IMR-90 (cell line): ENCODE results near the gene MBTD1. TPM values are rescaled to one million over a fixed set of nuclear protein-coding genes. Genes with fewer than 3 reads are reported as not detected.

Experiments used
- ATAC-seq: fragments of 200-7000 bp; cut with Tn5 transposase; 2 replicates; pipeline ENCODE4 v1.9.1; 2020; ENCODE audit warnings: low read depth, mild to moderate bottlenecking, moderate library complexity
- BruUV-seq: library from RNA; stranded (reverse); fragments of 400-500 nt; replicated peaks from 2 replicates; lab custom pipeline; 2021; lab: Mats Ljungman, UMichigan
- CTCF ChIA-PET: fragments of 300-600 bp; formaldehyde crosslinking; extraction: SDS; loops from one replicate; lab custom pipeline; 2021; ENCODE audit warnings: antibody characterized with exemption; lab: Yijun Ruan, JAX
- POLR2A ChIA-PET: fragments of 300-600 bp; sonication (Branson Sonifier 250); formaldehyde crosslinking; loops from one replicate; lab custom pipeline; 2022; ENCODE audit warnings: antibody characterized with exemption; ENCODE audit not compliant: unreplicated experiment; lab: Charles Lee
- DNase-seq: peaks from one replicate; pipeline ENCODE4 v3.0.0; 2013
- H2AFZ ChIP-seq: replicated peaks from 2 replicates; pipeline ENCODE3; 2013; ENCODE audit warnings: low read length, mild to moderate bottlenecking; ENCODE audit not compliant: poor library complexity
- H2AK5ac ChIP-seq: 2 replicates; pipeline ENCODE4 v1.6.1; 2013; ENCODE audit warnings: low read depth, low read length, inconsistent platforms
- H2AK9ac ChIP-seq: replicated peaks from 2 replicates; pipeline ENCODE3; 2013; ENCODE audit warnings: mild to moderate bottlenecking, low read depth, low read length, moderate library complexity; ENCODE audit not compliant: poor library complexity
- H2BK120ac ChIP-seq: 2 replicates; pipeline ENCODE4 v1.6.1; 2013; ENCODE audit warnings: low read depth, low read length, inconsistent platforms
- H2BK15ac ChIP-seq: 3 replicates; pipeline ENCODE4 v1.6.1; 2013; ENCODE audit warnings: low read depth, low read length, inconsistent platforms
- H2BK20ac ChIP-seq: 2 replicates; pipeline ENCODE4 v1.6.1; 2013; ENCODE audit warnings: low read depth, mild to moderate bottlenecking, inconsistent platforms, low read length, moderate library complexity
- H2BK5ac ChIP-seq: 2 replicates; pipeline ENCODE4 v1.6.1; 2013; ENCODE audit warnings: mild to moderate bottlenecking, low read depth, low read length, inconsistent platforms; ENCODE audit not compliant: poor library complexity, severe bottlenecking
- H3K14ac ChIP-seq: replicated peaks from 2 replicates; pipeline ENCODE4 v1.6.1; 2013; ENCODE audit warnings: low read depth, low read length, inconsistent platforms
- H3K18ac ChIP-seq: 2 replicates; pipeline ENCODE4 v1.6.1; 2013; ENCODE audit warnings: low read depth, low read length, control low read depth
- H3K23ac ChIP-seq: 2 replicates; pipeline ENCODE4 v1.6.1; 2013; ENCODE audit warnings: low read depth, low read length, inconsistent platforms
- H3K27ac ChIP-seq: 2 replicates; pipeline ENCODE4 v1.5.1; 2013; ENCODE audit warnings: mild to moderate bottlenecking, control low read depth, low read length; ENCODE audit not compliant: insufficient read depth
- H3K27me3 ChIP-seq: 2 replicates; pipeline ENCODE4 v1.6.1; 2013; ENCODE audit warnings: low read length; ENCODE audit not compliant: control insufficient read depth, insufficient read depth
- H3K36me3 ChIP-seq: 2 replicates; pipeline ENCODE4 v1.6.1; 2013; ENCODE audit warnings: low read length, mixed read lengths; ENCODE audit not compliant: control insufficient read depth, insufficient read depth
- H3K4ac ChIP-seq: 2 replicates; pipeline ENCODE4 v1.6.1; 2013; ENCODE audit warnings: low read depth, low read length, inconsistent platforms
- H3K4me1 ChIP-seq: 2 replicates; pipeline ENCODE4 v1.6.1; 2013; ENCODE audit warnings: low read length, mixed read lengths; ENCODE audit not compliant: control insufficient read depth, insufficient read depth
- H3K4me2 ChIP-seq: 2 replicates; pipeline ENCODE4 v1.6.1; 2013; ENCODE audit warnings: low read depth, mild to moderate bottlenecking, control low read depth, low read length, moderate library complexity
- H3K4me3 ChIP-seq: 2 replicates; pipeline ENCODE4 v1.5.1; 2013; ENCODE audit warnings: low read depth, mild to moderate bottlenecking, control low read depth, low read length, moderate library complexity; ENCODE audit not compliant: insufficient read depth
- H3K56ac ChIP-seq: 2 replicates; pipeline ENCODE4 v1.6.1; 2013; ENCODE audit warnings: low read length, inconsistent platforms; ENCODE audit not compliant: insufficient read depth; ENCODE audit errors: extremely low read depth
- H3K79me1 ChIP-seq, 2 experiments: 2 replicates each; pipeline ENCODE4 v1.6.1; 2013; ENCODE audit warnings: low read length in 2 of 2, inconsistent platforms in 1 of 2, low read depth in 1 of 2
- H3K9ac ChIP-seq: 2 replicates; pipeline ENCODE4 v1.6.1; 2013; ENCODE audit warnings: low read depth, low read length, control low read depth
- H3K9me1 ChIP-seq: 2 replicates; pipeline ENCODE4 v1.6.1; 2013; ENCODE audit warnings: low read length, inconsistent platforms; ENCODE audit not compliant: insufficient read depth
- H3K9me3 ChIP-seq: 2 replicates; pipeline ENCODE4 v1.6.1; 2013; ENCODE audit warnings: low read length; ENCODE audit not compliant: control insufficient read depth, insufficient read depth
- H4K20me1 ChIP-seq: 2 replicates; pipeline ENCODE4 v1.6.1; 2013; ENCODE audit warnings: low read length, inconsistent platforms; ENCODE audit not compliant: insufficient read depth
- H4K5ac ChIP-seq: 2 replicates; pipeline ENCODE4 v1.6.1; 2013; ENCODE audit warnings: mild to moderate bottlenecking, low read depth, low read length, control low read depth
- H4K8ac ChIP-seq, 2 experiments: 2 replicates each; pipeline ENCODE4 v1.6.1; 2013; ENCODE audit warnings: low read depth in 2 of 2, low read length in 2 of 2, control low read depth in 1 of 2, inconsistent platforms in 1 of 2
- H4K91ac ChIP-seq: 2 replicates; pipeline ENCODE4 v1.6.1; 2013; ENCODE audit warnings: low read depth, low read length, inconsistent platforms; ENCODE audit not compliant: insufficient read depth
- BHLHE40 ChIP-seq: fragments of 150-350 bp; IDR thresholded peaks from 2 replicates; pipeline ENCODE4 v1.6.1; 2016; ENCODE audit warnings: mild to moderate bottlenecking, low read depth, low read length
- CEBPB ChIP-seq: IDR thresholded peaks from 2 replicates; pipeline ENCODE4 v1.6.1; 2012; ENCODE audit warnings: low read depth, low read length, improper control_type of control experiment
- CHD1 ChIP-seq: IDR thresholded peaks from 2 replicates; pipeline ENCODE4 v1.6.1; 2012; ENCODE audit warnings: low read depth, low read length, improper control_type of control experiment
- FOS ChIP-seq: fragments of 150-350 bp; IDR thresholded peaks from 2 replicates; pipeline ENCODE4 v1.6.1; 2016; ENCODE audit warnings: low read depth, low read length
- MAZ ChIP-seq: IDR thresholded peaks from 2 replicates; pipeline ENCODE4 v1.6.1; 2012; ENCODE audit warnings: low read depth, mild to moderate bottlenecking, low read length, improper control_type of control experiment, moderate library complexity, borderline replicate concordance
- MXI1 ChIP-seq: IDR thresholded peaks from 2 replicates; pipeline ENCODE4 v1.6.1; 2012; ENCODE audit warnings: low read depth, mild to moderate bottlenecking, low read length, moderate library complexity, borderline replicate concordance
- POLR2A ChIP-seq: IDR thresholded peaks from 2 replicates; pipeline ENCODE4 v1.6.1; 2012; ENCODE audit warnings: mild to moderate bottlenecking, low read depth, low read length
- RAD21 ChIP-seq: IDR thresholded peaks from 2 replicates; pipeline ENCODE4 v1.6.1; 2012; ENCODE audit warnings: low read length, improper control_type of control experiment
- RCOR1 ChIP-seq: IDR thresholded peaks from 2 replicates; pipeline ENCODE4 v1.6.1; 2012; ENCODE audit warnings: mild to moderate bottlenecking, low read length, improper control_type of control experiment; ENCODE audit not compliant: insufficient replicate concordance
- RFX5 ChIP-seq: IDR thresholded peaks from 2 replicates; pipeline ENCODE4 v1.8.0; 2012; ENCODE audit warnings: low read depth, mild to moderate bottlenecking, low read length, moderate library complexity
- WGBS, 2 experiments: methylation state at CpG; one replicate each; pipeline versions ENCODE4 v1.1.5 to v1.1.7; 2013; ENCODE audit warnings: missing lambda C conversion rate in 2 of 2; ENCODE audit not compliant: insufficient read length in 1 of 2; ENCODE audit errors: extremely low coverage in 2 of 2; 5-methylcytosine and 5-hydroxymethylcytosine counted together
- dilution Hi-C: fragments of 300-500 bp; cut with HindIII; formaldehyde crosslinking; loops from one replicate; pipeline ENCODE4 v1.14.3; 2018; ENCODE audit warnings: low sequenced_read_pairs; ENCODE audit not compliant: unreplicated experiment
- in situ Hi-C: fragments of 300-500 bp; cut with MboI; formaldehyde crosslinking; loops from 3 replicates; pipeline ENCODE4 v1.14.3; 2019; ENCODE audit warnings: low sequenced_read_pairs, inconsistent platforms, mixed read lengths
- intact Hi-C: fragments of 100-400 bp; cut with micrococcal nuclease; formaldehyde crosslinking; loops from 2 replicates; pipeline ENCODE4 v1.10.0; 2022
- polyA plus RNA-seq, 3 experiments: library from polyadenylated mRNA; depleted of rRNA; stranded (reverse); fragments of >200 nt; gene quantifications; 2 replicates each; pipeline ENCODE4 v1.2.3, GENCODE V29; 2012; ENCODE audit warnings: low replicate concordance in 1 of 3
- total RNA-seq: library from RNA; depleted of rRNA; stranded (reverse); fragments of >200 nt; gene quantifications from 2 replicates; pipeline ENCODE4 v1.2.3, GENCODE V29; 2012
- TF ChIP-seq, protein P1 (sequence below): fragments of 150-350 bp; IDR thresholded peaks from 2 replicates; pipeline ENCODE4 v1.6.1; 2017; ENCODE audit warnings: mild to moderate bottlenecking, antibody characterized with exemption, low read length, low read depth
- TF ChIP-seq, protein P2 (sequence below): fragments of 150-350 bp; IDR thresholded peaks from 2 replicates; pipeline ENCODE4 v1.6.1; 2016; ENCODE audit warnings: low read depth, mild to moderate bottlenecking, low read length, moderate library complexity, borderline replicate concordance

MBTD1 gene
- total and polyA plus RNA-seq, 2 of the 4 experiments (the other 2 are of a cell fraction): 3.2 to 5.6 TPM

DNA sequence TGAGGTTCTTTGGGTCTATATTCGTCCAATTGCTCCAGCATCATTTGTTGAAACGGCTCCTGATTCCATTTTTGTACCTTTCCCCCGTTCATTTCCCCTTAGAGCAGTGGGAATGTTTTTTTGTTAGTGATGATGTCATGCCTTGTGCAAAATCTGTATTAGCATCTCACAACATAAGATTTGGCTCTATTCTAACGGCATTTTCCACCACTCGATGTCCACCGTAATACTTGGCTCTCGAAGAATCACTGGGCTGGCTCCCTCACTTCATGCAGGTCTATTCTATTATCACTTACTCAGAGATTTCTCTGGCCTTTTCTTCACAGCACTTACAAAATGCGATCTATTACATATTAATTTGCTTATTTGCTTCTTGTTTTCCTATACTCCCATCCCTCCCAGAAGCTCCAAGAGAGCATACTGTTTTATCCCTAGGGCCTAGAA, 107.1 kb downstream of the MBTD1 start:
- WGBS, 2 experiments: 44% methylated on average over 3 of the region's 8 CpGs; no CpG with 5 or more reads in 1 of the 2 experiments
- peak; percentile 32 for DNase-seq
- peak overlapping the region; percentile 56 to 97 for H4K8ac ChIP-seq
- intact Hi-C loops (loop anchor here (1.0 to 2.0 kb wide), 4 partner anchors 31 to 300 kb away; no protein-coding TSS in a partner anchor), in situ Hi-C loops (loop anchor here (5.0 kb wide), 1 partner anchor 150 kb away; no protein-coding TSS in a partner anchor), dilution Hi-C loops (no loop called here)
- H2BK15ac ChIP-seq: peak overlapping the region; percentile 25; the same call in 1 of the 3 replicates
- peak overlapping the region; percentile 63 for H3K4ac ChIP-seq
- no peaks in the 10 kb centered on the region; the same call in 1 of the 2 replicates for H3K36me3 ChIP-seq
- peak overlapping the region; percentile 21; the same call in 1 of the 2 replicates for H4K91ac ChIP-seq
- no peaks in the 10 kb centered on the region for H3K4me1 ChIP-seq
- H3K56ac ChIP-seq: peak overlapping the region; percentile 60
- peaks cover 15 to 33% of the 10 kb centered on the region in 2 experiments; a peak in 3 of 4 replicates for H3K79me1 ChIP-seq
- H3K9me1 ChIP-seq: peaks cover 4% of the 10 kb centered on the region; the same call in 1 of the 2 replicates
- H3K4me3 ChIP-seq: peak overlapping the region; percentile 23; the same call in 1 of the 2 replicates
- H2BK5ac ChIP-seq: peak overlapping the region; percentile 66
- H3K14ac ChIP-seq: peak overlapping the region; percentile 63
- peak overlapping the region; percentile 40 for H4K5ac ChIP-seq
- H2BK120ac ChIP-seq: peak overlapping the region; percentile 42; the same call in 1 of the 2 replicates
- ChIA-PET POLR2A (no interaction called here), CTCF (interaction anchor here (0.8 to 1.3 kb wide), 12 partner anchors 9 to 162 kb away, joined by 3 to 12 read pairs (median 4); no protein-coding TSS in a partner anchor)
- H3K9ac ChIP-seq: peak overlapping the region; percentile 23; the same call in 1 of the 2 replicates
- no TSS peak for BruUV-seq
- H2BK20ac ChIP-seq: peak overlapping the region; percentile 50; the same call in 1 of the 2 replicates
- H4K20me1 ChIP-seq: no peaks in the 10 kb centered on the region; the same call in 1 of the 2 replicates
- H2AFZ ChIP-seq: peak overlapping the region; percentile 98
- peak overlapping the region; percentile 20; the same call in 1 of the 2 replicates for H3K27ac ChIP-seq
- no peak overlapping the region for H3K18ac ChIP-seq
- peak; percentile 1; the same call in 1 of the 2 replicates for ATAC-seq
- H2AK5ac ChIP-seq: no peak overlapping the region
- no peaks in the 10 kb centered on the region for H3K27me3 ChIP-seq
- peak overlapping the region; percentile 41 for H3K4me2 ChIP-seq
- no peak for TF ChIP-seq MXI1
- TF ChIP-seq MAZ: no peak
- TF ChIP-seq BHLHE40: no peak
- no peak for TF ChIP-seq FOS
- no peak for TF ChIP-seq CHD1
- TF ChIP-seq, protein P1, sequence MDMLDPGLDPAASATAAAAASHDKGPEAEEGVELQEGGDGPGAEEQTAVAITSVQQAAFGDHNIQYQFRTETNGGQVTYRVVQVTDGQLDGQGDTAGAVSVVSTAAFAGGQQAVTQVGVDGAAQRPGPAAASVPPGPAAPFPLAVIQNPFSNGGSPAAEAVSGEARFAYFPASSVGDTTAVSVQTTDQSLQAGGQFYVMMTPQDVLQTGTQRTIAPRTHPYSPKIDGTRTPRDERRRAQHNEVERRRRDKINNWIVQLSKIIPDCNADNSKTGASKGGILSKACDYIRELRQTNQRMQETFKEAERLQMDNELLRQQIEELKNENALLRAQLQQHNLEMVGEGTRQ: no peak
- no peak for TF ChIP-seq POLR2A
- TF ChIP-seq RAD21: no peak
- TF ChIP-seq, protein P2, sequence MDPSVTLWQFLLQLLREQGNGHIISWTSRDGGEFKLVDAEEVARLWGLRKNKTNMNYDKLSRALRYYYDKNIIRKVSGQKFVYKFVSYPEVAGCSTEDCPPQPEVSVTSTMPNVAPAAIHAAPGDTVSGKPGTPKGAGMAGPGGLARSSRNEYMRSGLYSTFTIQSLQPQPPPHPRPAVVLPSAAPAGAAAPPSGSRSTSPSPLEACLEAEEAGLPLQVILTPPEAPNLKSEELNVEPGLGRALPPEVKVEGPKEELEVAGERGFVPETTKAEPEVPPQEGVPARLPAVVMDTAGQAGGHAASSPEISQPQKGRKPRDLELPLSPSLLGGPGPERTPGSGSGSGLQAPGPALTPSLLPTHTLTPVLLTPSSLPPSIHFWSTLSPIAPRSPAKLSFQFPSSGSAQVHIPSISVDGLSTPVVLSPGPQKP: no peak
- TF ChIP-seq RCOR1: no peak
- TF ChIP-seq CEBPB: no peak
- no peak for TF ChIP-seq RFX5
- peak overlapping the region; percentile 25; the same call in 1 of the 2 replicates for H3K23ac ChIP-seq
- H3K9me3 ChIP-seq: no peaks in the 10 kb centered on the region
- no peak overlapping the region for H2AK9ac ChIP-seq
